GM23338 (cell line): ENCODE measurements around the gene PDZD7.

Experiments
- CTCF ChIP-seq, 2 experiments: fragments of 200-600 bp in 1 of 2; sonication (generic) in 1 of 2; conservative IDR thresholded peaks; 2 replicates each; pipeline versions ENCODE4 v1.5.1 to v1.6.1; 2016 to 2017; ENCODE audit warnings: antibody characterized with exemption in 2 of 2, low read depth in 2 of 2, mild to moderate bottlenecking in 2 of 2, moderate library complexity in 1 of 2
- EZH2 ChIP-seq: fragments of 200-600 bp; sonication (generic); IDR thresholded peaks from one replicate; pipeline ENCODE4 v1.8.0; 2017; ENCODE audit warnings: antibody characterized with exemption, mild to moderate bottlenecking, low read depth; ENCODE audit not compliant: unreplicated experiment
- EZH2phosphoT487 ChIP-seq: fragments of 200-600 bp; sonication (generic); IDR thresholded peaks from one replicate; pipeline ENCODE4 v1.8.1; 2018; ENCODE audit warnings: antibody characterized with exemption; ENCODE audit not compliant: unreplicated experiment
- JUNB ChIP-seq: IDR thresholded peaks from one replicate; pipeline ENCODE4 v1.6.1; 2016; ENCODE audit warnings: antibody characterized with exemption; ENCODE audit not compliant: unreplicated experiment
- POLR2AphosphoS5 ChIP-seq: IDR thresholded peaks from 2 replicates; pipeline ENCODE4 v1.6.1; 2016; ENCODE audit warnings: antibody characterized with exemption, low read depth
- ZNF114 ChIP-seq: fragments of 250-450 bp; sonication (Bioruptor Pico); IDR thresholded peaks from 2 replicates; pipeline ENCODE4 v1.5.0; 2020; ENCODE audit warnings: mild to moderate bottlenecking, moderate library complexity

- TF ChIP-seq CTCF (conservative IDR thresholded peaks at IDR 0.05; ENCODE audit: low read depth in 2 of 2) (no peak), POLR2AphosphoS5 (no peak), EZH2phosphoT487 (no peak), JUNB (no peak), ZNF114 (CRISPR knock-in tag) (no peak), EZH2 (no peak)
These were observed 62.1 kb downstream of the PDZD7 start for GRCh38 chr10:100968863-100969186.
